ENCODE results near the gene RFTN2.
A peak's percentile ranks its signal among the peaks of the same experiment; 100 is the strongest.

DNA sequence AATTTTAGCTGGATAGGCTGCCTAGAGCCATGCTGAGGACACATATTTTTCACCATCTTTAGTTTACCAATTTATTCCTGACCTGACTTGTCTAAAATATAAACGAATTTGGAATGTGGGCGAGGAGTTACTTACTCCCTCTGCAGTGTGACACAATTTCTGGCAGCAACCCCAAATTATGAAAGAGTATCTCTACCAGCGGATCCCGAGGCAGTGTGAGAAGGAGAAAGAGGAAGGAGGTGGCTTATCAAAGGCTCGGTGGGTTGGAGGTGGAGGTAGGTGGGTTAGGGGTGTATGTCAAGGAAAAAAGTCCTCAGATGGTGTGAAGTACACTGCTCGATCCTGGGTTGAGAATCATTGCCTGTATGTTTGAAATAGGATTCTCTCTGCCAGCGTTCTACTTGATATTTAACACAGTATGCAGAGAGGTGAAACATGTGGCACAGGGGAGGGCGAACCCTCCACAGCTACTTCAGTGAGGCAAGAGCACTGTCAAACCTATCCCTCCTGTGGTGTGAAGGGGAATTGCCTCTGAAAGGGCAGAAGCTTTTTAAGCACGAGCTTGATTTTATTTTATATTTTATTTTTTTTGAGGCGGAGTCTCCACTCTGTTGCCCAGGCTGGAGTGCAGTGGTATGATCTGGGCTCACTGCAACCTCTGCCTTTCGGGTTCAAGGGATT lies 76.0 kb downstream of the RFTN2 start:
- TF ChIP-seq, protein P1, sequence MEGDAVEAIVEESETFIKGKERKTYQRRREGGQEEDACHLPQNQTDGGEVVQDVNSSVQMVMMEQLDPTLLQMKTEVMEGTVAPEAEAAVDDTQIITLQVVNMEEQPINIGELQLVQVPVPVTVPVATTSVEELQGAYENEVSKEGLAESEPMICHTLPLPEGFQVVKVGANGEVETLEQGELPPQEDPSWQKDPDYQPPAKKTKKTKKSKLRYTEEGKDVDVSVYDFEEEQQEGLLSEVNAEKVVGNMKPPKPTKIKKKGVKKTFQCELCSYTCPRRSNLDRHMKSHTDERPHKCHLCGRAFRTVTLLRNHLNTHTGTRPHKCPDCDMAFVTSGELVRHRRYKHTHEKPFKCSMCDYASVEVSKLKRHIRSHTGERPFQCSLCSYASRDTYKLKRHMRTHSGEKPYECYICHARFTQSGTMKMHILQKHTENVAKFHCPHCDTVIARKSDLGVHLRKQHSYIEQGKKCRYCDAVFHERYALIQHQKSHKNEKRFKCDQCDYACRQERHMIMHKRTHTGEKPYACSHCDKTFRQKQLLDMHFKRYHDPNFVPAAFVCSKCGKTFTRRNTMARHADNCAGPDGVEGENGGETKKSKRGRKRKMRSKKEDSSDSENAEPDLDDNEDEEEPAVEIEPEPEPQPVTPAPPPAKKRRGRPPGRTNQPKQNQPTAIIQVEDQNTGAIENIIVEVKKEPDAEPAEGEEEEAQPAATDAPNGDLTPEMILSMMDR (optimal IDR thresholded peaks at IDR 0.05 in 1 of 3, IDR thresholded peaks at IDR 0.05 in 1 of 3, conservative IDR thresholded peaks at IDR 0.05 in 1 of 3; ENCODE audit: extremely low read depth in 1 of 3, insufficient read depth in 2 of 3, low read length in 3 of 3) = peak; percentile 52 to 56 (median 52)
- no peak for TF ChIP-seq EZH2 (IDR thresholded peaks at IDR 0.05; ENCODE audit: low read length)

Data from keratinocyte (primary cell).